ENCODE results near the gene TIMP4. TPM values are rescaled to one million over a fixed set of nuclear protein-coding genes. Genes with fewer than 3 reads are reported as not detected.

Gene TIMP4
- total RNA-seq, 1 experiment from 2014 or later: not detected

DNA sequence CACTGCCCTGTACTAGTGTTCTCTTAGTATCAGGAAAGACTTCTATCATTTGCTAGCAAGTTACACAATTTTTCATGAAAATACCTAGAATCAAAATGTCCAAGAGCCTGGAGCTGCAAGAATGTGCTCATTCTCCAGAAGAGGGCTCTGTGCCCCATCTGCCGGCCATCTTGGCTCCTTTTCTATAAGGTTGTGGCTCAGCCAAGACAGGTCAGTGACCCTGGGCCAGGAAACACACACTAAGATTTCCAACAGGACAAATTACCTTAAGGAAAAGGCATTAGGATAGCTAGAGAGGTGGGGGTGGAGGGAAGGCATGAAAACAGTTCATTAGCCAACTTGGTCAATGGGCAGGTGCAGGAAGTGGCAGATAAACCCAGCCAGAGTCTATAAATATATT is 20.7 kb downstream of the TIMP4 start:
- peaks cover 18% of the 10 kb centered on the region for H3K27me3 Mint-ChIP-seq (ENCODE audit: insufficient read depth, unreplicated experiment)
- TF ChIP-seq, protein P1, sequence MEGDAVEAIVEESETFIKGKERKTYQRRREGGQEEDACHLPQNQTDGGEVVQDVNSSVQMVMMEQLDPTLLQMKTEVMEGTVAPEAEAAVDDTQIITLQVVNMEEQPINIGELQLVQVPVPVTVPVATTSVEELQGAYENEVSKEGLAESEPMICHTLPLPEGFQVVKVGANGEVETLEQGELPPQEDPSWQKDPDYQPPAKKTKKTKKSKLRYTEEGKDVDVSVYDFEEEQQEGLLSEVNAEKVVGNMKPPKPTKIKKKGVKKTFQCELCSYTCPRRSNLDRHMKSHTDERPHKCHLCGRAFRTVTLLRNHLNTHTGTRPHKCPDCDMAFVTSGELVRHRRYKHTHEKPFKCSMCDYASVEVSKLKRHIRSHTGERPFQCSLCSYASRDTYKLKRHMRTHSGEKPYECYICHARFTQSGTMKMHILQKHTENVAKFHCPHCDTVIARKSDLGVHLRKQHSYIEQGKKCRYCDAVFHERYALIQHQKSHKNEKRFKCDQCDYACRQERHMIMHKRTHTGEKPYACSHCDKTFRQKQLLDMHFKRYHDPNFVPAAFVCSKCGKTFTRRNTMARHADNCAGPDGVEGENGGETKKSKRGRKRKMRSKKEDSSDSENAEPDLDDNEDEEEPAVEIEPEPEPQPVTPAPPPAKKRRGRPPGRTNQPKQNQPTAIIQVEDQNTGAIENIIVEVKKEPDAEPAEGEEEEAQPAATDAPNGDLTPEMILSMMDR (IDR thresholded peaks at IDR 0.05; ENCODE audit: unreplicated experiment): peak; percentile 50
- no peaks in the 10 kb centered on the region for H3K9me3 Mint-ChIP-seq (ENCODE audit: unreplicated experiment)
- peak; percentile 64 for DNase-seq (ENCODE audit: unreplicated experiment)
- H3K4me3 Mint-ChIP-seq (ENCODE audit: unreplicated experiment): no peak overlapping the region
- peaks cover 14% of the 10 kb centered on the region for H3K4me1 Mint-ChIP-seq (ENCODE audit: insufficient read depth, unreplicated experiment)
- no TSS peak for BruUV-seq (replicated peaks)
- ChIA-PET POLR2A (interaction anchor here (0.7 to 1.0 kb wide), 2 partner anchors 37 to 342 kb away, joined by 3 read pairs; no protein-coding TSS in a partner anchor), CTCF (interaction anchor here (0.6 to 11.8 kb wide), 22 partner anchors 9 to 827 kb away, joined by 3 to 279 read pairs (median 4); no protein-coding TSS in a partner anchor)
- intact Hi-C loops (cut with micrococcal nuclease): loop anchor here (1.0 to 10.0 kb wide), 5 partner anchors 38 to 567 kb away; no protein-coding TSS in a partner anchor
- peaks cover 1% of the 10 kb centered on the region for H3K36me3 Mint-ChIP-seq (ENCODE audit: insufficient read depth, unreplicated experiment)
- H3K27ac Mint-ChIP-seq (ENCODE audit: low read depth, unreplicated experiment): peak overlapping the region; percentile 60

DNA sequence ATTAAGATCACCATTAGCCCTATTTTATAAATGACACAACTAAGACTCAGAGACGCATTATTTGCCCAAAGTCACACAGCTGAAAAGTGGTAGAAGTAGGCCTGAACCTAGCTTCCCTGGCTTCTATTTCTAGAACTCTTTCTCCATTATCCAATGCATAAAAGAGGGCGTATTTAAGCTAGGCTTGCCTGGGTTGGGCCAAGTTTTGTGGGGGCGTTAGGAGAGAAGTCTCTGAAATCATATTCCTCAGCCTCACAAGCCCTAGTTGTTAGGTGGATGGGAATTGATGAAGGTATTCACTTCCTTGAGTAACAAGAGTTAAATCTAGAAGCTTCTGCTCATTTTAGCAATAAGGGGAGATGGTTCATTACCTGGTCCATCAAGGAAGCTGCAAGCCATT is 22.3 kb downstream of the TIMP4 start:
- no peak for DNase-seq (ENCODE audit: unreplicated experiment)
- H3K4me3 Mint-ChIP-seq (ENCODE audit: unreplicated experiment): no peak overlapping the region
- BruUV-seq (replicated peaks): no TSS peak
- TF ChIP-seq, protein P1 (IDR thresholded peaks at IDR 0.05; ENCODE audit: unreplicated experiment): no peak
- no peaks in the 10 kb centered on the region for H3K9me3 Mint-ChIP-seq (ENCODE audit: unreplicated experiment)
- no peak overlapping the region for H3K27ac Mint-ChIP-seq (ENCODE audit: low read depth, unreplicated experiment)
- ChIA-PET POLR2A (interaction anchor here (1.9 to 2.3 kb wide), 2 partner anchors 8 to 348 kb away, joined by 5 to 10 read pairs; partner anchors contain the start of gene TSEN2), CTCF (interaction anchor here (0.6 to 11.8 kb wide), 14 partner anchors 9 to 598 kb away, joined by 3 to 279 read pairs (median 6); partner anchors contain the start of gene TSEN2)
- H3K36me3 Mint-ChIP-seq (ENCODE audit: insufficient read depth, unreplicated experiment): no peaks in the 10 kb centered on the region
- peaks cover 8% of the 10 kb centered on the region for H3K4me1 Mint-ChIP-seq (ENCODE audit: insufficient read depth, unreplicated experiment)
- H3K27me3 Mint-ChIP-seq (ENCODE audit: insufficient read depth, unreplicated experiment): peaks cover 35% of the 10 kb centered on the region
- intact Hi-C loops (cut with micrococcal nuclease): loop anchor here (5.0 to 10.0 kb wide), 3 partner anchors 194 to 568 kb away; no protein-coding TSS in a partner anchor

DNA sequence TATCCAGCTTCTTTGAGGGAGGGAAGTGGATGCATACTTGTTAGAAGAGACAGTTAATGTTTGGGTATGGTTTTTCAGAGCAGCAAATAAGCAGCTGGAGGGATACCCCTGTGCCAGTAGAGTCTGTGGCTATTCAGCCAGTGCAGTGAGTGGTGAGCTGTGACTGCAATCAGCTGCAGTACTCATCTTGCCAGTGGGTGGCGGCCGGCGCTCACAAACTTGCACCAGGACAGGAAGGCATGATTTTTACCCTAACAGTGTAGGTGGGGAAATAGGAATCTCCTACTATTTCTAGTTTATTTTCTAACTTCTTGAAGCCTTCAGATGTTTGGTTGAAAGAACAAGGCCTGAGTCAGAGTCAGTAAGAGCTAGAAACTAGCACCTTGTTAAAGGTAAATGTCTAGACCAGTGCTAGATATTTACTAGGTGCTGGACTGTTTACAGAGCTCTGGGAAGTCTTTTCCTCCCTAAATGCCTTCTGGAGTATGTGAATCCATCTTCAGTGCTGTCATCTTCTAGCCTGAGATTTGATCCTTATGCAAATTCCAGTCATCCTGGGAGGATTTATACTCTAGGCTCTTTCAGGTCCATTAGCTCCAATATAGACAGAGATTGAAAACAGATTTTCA is 23.6 kb downstream of the TIMP4 start:
- Mint-ChIP-seq H3K4me1 (ENCODE audit: insufficient read depth, unreplicated experiment) (peaks cover 8% of the 10 kb centered on the region), H3K4me3 (ENCODE audit: unreplicated experiment) (no peak overlapping the region), H3K27ac (ENCODE audit: low read depth, unreplicated experiment) (no peak overlapping the region), H3K36me3 (ENCODE audit: insufficient read depth, unreplicated experiment) (no peaks in the 10 kb centered on the region), H3K9me3 (ENCODE audit: unreplicated experiment) (no peaks in the 10 kb centered on the region), H3K27me3 (ENCODE audit: insufficient read depth, unreplicated experiment) (peaks cover 47% of the 10 kb centered on the region)
- DNase-seq (ENCODE audit: unreplicated experiment): peak; percentile 71
- no TSS peak for BruUV-seq (replicated peaks)
- ChIA-PET POLR2A (interaction anchor here (1.0 to 2.3 kb wide), 4 partner anchors 10 to 350 kb away, joined by 3 to 10 read pairs (median 6); partner anchors contain the start of gene TSEN2), CTCF (interaction anchor here (0.7 to 11.8 kb wide), 38 partner anchors 8 to 424 kb away, joined by 3 to 279 read pairs (median 4); partner anchors contain the start of genes MKRN2OS, TIMP4 and TSEN2)
- intact Hi-C loops (cut with micrococcal nuclease): loop anchor here (1.0 to 10.0 kb wide), 6 partner anchors 193 to 757 kb away; no protein-coding TSS in a partner anchor
- TF ChIP-seq, protein P1 (IDR thresholded peaks at IDR 0.05; ENCODE audit: unreplicated experiment): peak; percentile 93

DNA sequence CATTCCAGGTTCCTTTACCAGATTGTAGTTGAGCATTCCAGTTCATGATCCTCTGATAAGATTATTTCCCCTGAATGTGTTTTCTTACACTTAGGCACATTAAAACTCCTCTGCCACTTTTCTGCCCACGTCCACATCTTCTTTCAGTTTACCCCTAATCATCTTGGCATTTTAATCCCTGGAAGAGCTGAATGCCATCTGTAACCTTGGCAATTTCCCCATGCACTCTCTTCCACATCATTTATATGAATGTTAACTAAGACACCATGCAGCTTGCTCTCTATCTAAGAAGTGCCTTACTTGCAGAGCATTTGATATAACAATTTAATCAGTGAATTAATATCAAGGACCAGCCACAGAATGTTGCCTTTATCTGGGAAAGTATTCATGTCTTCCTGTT is 25.8 kb downstream of the TIMP4 start:
- Mint-ChIP-seq H3K4me3 (ENCODE audit: unreplicated experiment) (no peak overlapping the region), H3K36me3 (ENCODE audit: insufficient read depth, unreplicated experiment) (no peaks in the 10 kb centered on the region), H3K4me1 (ENCODE audit: insufficient read depth, unreplicated experiment) (peaks cover 1% of the 10 kb centered on the region), H3K9me3 (ENCODE audit: unreplicated experiment) (no peaks in the 10 kb centered on the region), H3K27me3 (ENCODE audit: insufficient read depth, unreplicated experiment) (peaks cover 70% of the 10 kb centered on the region), H3K27ac (ENCODE audit: low read depth, unreplicated experiment) (no peak overlapping the region)
- CTCF ChIA-PET: interaction anchor here (0.6 to 8.5 kb wide), 7 partner anchors 9 to 350 kb away, joined by 3 to 246 read pairs (median 4); no protein-coding TSS in a partner anchor
- no peak for DNase-seq (ENCODE audit: unreplicated experiment)
- POLR2A ChIA-PET: interaction anchor here (1.4 kb wide), 1 partner anchor 351 kb away, joined by 3 read pairs; the partner anchor contains the start of gene TSEN2
- TF ChIP-seq, protein P1 (IDR thresholded peaks at IDR 0.05; ENCODE audit: unreplicated experiment): no peak
- intact Hi-C loops (cut with micrococcal nuclease): loop anchor here (10.0 kb wide), 1 partner anchor 572 kb away; no protein-coding TSS in a partner anchor
- BruUV-seq (replicated peaks): no TSS peak
